ENCODE results near the gene PRDX5. TPM values are rescaled to one million over a fixed set of nuclear protein-coding genes. Genes with fewer than 3 reads are reported as not detected.

The PRDX5 gene
- total and polyA plus RNA-seq, 9 of the 15 experiments (the other 6 are each of a cell fraction or from before 2014, with no cell fraction given) = 40.8 to 327 (median 204) TPM

- Histone ChIP-seq H2AFZ (ENCODE audit: low read depth, low read length) (no peak overlapping the region), H3K27me3 (ENCODE audit: control insufficient read depth in 2 of 2, insufficient read depth in 2 of 2, low read length in 2 of 2) (no peaks in the 10 kb centered on the region), H3K27ac (ENCODE audit: extremely low read depth, low read depth, low read length) (no peak overlapping the region), H3K4me2 (ENCODE audit: insufficient read depth, low read length) (no peak overlapping the region), H3K9me1 (ENCODE audit: control insufficient read depth, insufficient read depth, low read length) (no peaks in the 10 kb centered on the region), H3K4me3 (no peak overlapping the region), H3K79me2 (ENCODE audit: control insufficient read depth, insufficient read depth, low read length) (no peaks in the 10 kb centered on the region), H4K20me1 (replicated peaks; ENCODE audit: control insufficient read depth, insufficient read depth, low read length) (no peaks in the 10 kb centered on the region; the same call in 1 of the 2 replicates), H3K9me3 (replicated peaks; ENCODE audit: control insufficient read depth, insufficient read depth, low read depth, low read length) (no peaks in the 10 kb centered on the region), H3K36me3 (ENCODE audit: control insufficient read depth, insufficient read depth, low read length) (no peaks in the 10 kb centered on the region), H3K9ac (ENCODE audit: insufficient read depth in 1 of 2, low read depth in 2 of 2, low read length in 2 of 2) (peak overlapping the region in 1 of 2 experiments; percentile 69; a peak in 2 of 4 replicates), H3K4me1 (replicated peaks in 1 of 2; ENCODE audit: control insufficient read depth in 2 of 2, insufficient read depth in 2 of 2, low read length in 2 of 2) (peaks cover 16 to 70% of the 10 kb centered on the region in 2 experiments; a peak in 4 of 5 replicates)
- DNase-seq (ENCODE audit: extremely low read depth in 1 of 4, low spot score in 3 of 4) (no peak), ATAC-seq (no peak), FAIRE-seq (no peak)
- WGBS (ENCODE audit: insufficient coverage, low coverage, missing lambda C conversion rate) = 90% methylated on average over 11 of the region's 28 CpGs
- POLR2A ChIA-PET = interaction anchor here (0.7 kb wide), 1 partner anchor 20 kb away, joined by 4 read pairs; no protein-coding TSS in a partner anchor
- in situ Hi-C loops (cut with MboI) = no loop called here
- no peak for TF ChIP-seq GATAD2A (IDR thresholded peaks at IDR 0.05)
- TF ChIP-seq IFI16 (CRISPR knock-in tag; IDR thresholded peaks at IDR 0.05) = no peak
- 0 out of 2 replicates have a peak, but pooled peaks have one; percentile 37 for TF ChIP-seq ZBTB33 (CRISPR knock-in tag; IDR thresholded peaks at IDR 0.05)
- TF ChIP-seq SMARCC2 (IDR thresholded peaks at IDR 0.05; ENCODE audit: low read depth) = no peak
- TF ChIP-seq SREBF2 (CRISPR knock-in tag; IDR thresholded peaks at IDR 0.05) = no peak
- no peak for TF ChIP-seq NCOA4 (IDR thresholded peaks at IDR 0.05; ENCODE audit: partially characterized antibody)
- no peak for TF ChIP-seq ZFP91 (CRISPR knock-in tag; IDR thresholded peaks at IDR 0.05)
- TF ChIP-seq RBFOX2 (IDR thresholded peaks at IDR 0.05; ENCODE audit: low read depth, low read length) = 0 out of 2 replicates have a peak, but pooled peaks have one; percentile 7
- no peak for TF ChIP-seq HMG20A (CRISPR knock-in tag; conservative IDR thresholded peaks at IDR 0.05)
- no TSS peak for BruUV-seq (replicated peaks)
- CTCF ChIA-PET (ENCODE audit: low intra/inter-chr PET ratio) = no interaction called here
- intact Hi-C loops (cut with micrococcal nuclease) = no loop called here
Observed at GRCh38 chr11:64344787-64345186, 26.9 kb downstream of the PRDX5 start.
